ENCODE data around the gene TWF2. TPM values are rescaled to one million over a fixed set of nuclear protein-coding genes. Genes with fewer than 3 reads are reported as not detected.

Gene TWF2
- polyA plus RNA-seq, 2 of the 4 experiments (the other 2 are of a cell fraction) = 36.8 to 53.6 TPM

GRCh38 chr3:52243791-52244628, 5.1 kb upstream of the TWF2 start (continued):
- TF ChIP-seq ZSCAN20 (CRISPR knock-in tag; IDR thresholded peaks at IDR 0.05) = no peak

DNA sequence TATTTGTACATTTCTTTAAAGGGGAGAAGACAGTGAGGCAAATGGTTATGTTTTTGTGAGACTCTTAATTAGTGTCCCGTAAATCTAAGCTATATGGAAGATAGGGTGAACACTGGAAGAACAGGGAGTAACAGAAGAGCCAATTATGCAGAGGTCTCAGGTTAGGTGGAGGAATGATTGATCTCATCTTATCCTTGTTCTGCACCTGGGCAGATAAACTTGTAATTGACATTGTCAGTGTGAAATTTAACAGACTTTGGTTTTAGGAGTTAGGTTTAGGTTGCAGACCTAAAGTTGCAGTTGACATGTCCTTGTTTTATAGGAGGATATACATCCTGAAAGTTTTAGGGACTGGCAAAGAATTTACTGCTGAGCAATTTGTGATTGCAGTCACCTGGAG, 3.1 kb upstream of the TWF2 start:
- Histone ChIP-seq H3K4me1 (peaks cover 28% of the 10 kb centered on the region), H3K4me2 (no peak overlapping the region), H3K4me3 (no peak overlapping the region), H3K27ac (no peak overlapping the region), H3K9me3 (no peaks in the 10 kb centered on the region)
- ATAC-seq (no peak), DNase-seq (ENCODE audit: low read depth in 1 of 2, low spot score in 1 of 2) (no peak), FAIRE-seq (no peak)
- POLR2A ChIA-PET = interaction anchor here (0.7 kb wide), 1 partner anchor 9 kb away, joined by 3 read pairs; no protein-coding TSS in a partner anchor
- TF ChIP-seq KDM5A (IDR thresholded peaks at IDR 0.05) (no peak), FOXS1 (CRISPR knock-in tag; IDR thresholded peaks at IDR 0.05) (no peak), ESRRA (IDR thresholded peaks at IDR 0.05; ENCODE audit: borderline replicate concordance, low read length) (no peak), JUNB (IDR thresholded peaks at IDR 0.05) (no peak), CBX2 (IDR thresholded peaks at IDR 0.05; ENCODE audit: borderline replicate concordance, low read depth) (no peak), EHF (CRISPR knock-in tag; IDR thresholded peaks at IDR 0.05) (no peak)
- WGBS (ENCODE audit: missing lambda C conversion rate) = 96% methylated on average over 1 of the region's 1 CpG
- CTCF ChIA-PET = interaction anchor here (0.8 kb wide), 1 partner anchor 22 kb away, joined by 3 read pairs; no protein-coding TSS in a partner anchor

DNA sequence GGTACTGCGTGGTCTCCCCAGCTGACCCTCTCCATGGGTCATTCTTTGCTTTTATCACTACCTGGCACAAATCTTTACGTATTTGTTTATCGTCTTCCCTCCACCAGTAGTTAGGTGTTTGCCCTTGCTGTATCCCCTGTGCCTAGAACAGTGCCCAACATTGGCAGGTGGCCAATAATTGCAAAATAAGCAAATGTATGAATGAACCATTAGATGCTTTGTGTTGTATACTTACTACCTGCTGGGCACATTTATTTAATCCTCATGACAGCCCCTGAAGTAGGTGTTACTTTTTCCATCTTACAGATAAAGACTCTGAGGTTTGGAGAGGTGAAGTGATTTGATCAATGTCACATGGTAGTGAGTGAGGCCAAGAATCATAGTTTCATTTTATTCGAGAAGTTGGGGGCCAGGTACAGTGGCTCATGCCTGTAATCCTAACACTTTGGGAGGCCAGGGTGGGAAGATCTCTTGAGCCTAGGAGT, 2.0 kb upstream of the TWF2 start:
- DNase-seq (ENCODE audit: low read depth in 1 of 2, low spot score in 1 of 2) (no peak), ATAC-seq (no peak), FAIRE-seq (no peak)
- ChIA-PET CTCF (interaction anchor here (0.7 to 1.8 kb wide), 5 partner anchors 10 to 206 kb away, joined by 3 to 10 read pairs (median 4); no protein-coding TSS in a partner anchor), POLR2A (interaction anchor here (1.4 kb wide), 1 partner anchor 38 kb away, joined by 7 read pairs; the partner anchor contains the start of gene WDR82)
- Histone ChIP-seq H3K9me3 (no peaks in the 10 kb centered on the region), H3K27ac (no peak overlapping the region), H3K4me1 (peaks cover 38% of the 10 kb centered on the region), H3K4me3 (no peak overlapping the region), H3K4me2 (no peak overlapping the region)
- WGBS (ENCODE audit: missing lambda C conversion rate) = 94% methylated on average over 4 of the region's 4 CpGs
- TF ChIP-seq BHLHE40 (IDR thresholded peaks at IDR 0.05; ENCODE audit: low read depth, low read length) (no peak), RARB (CRISPR knock-in tag; IDR thresholded peaks at IDR 0.05) (no peak), KDM1A (IDR thresholded peaks at IDR 0.05; ENCODE audit: low read depth) (no peak), E2F6 (IDR thresholded peaks at IDR 0.05; ENCODE audit: borderline replicate concordance, low read depth) (no peak), FOSB (CRISPR knock-in tag; IDR thresholded peaks at IDR 0.05) (no peak), BCL3 (IDR thresholded peaks at IDR 0.05) (no peak), MAFK (IDR thresholded peaks at IDR 0.05; ENCODE audit: partially characterized antibody) (no peak), EP300 (IDR thresholded peaks at IDR 0.05) (no peak), HOXB13 (CRISPR knock-in tag; IDR thresholded peaks at IDR 0.05; ENCODE audit: low read depth) (no peak), RNF2 (IDR thresholded peaks at IDR 0.05; ENCODE audit: borderline replicate concordance, low read depth) (no peak), FOXS1 (CRISPR knock-in tag; IDR thresholded peaks at IDR 0.05) (no peak)

All from A549 (cell line).